Lung (tissue), 12 donors: ENCODE data around the gene TNIK. TPM values are rescaled to one million over a fixed set of nuclear protein-coding genes. Genes with fewer than 3 reads are reported as not detected.

Experiments
- ATAC-seq: fragments of 200-7000 bp; cut with Tn5 transposase; one replicate; pipeline ENCODE4 v1.9.1; 2020; ENCODE audit warnings: moderate number of reproducible peaks; ENCODE audit not compliant: insufficient read depth, low FRiP score
- DNase-seq, 3 donors: peaks; one replicate each; pipeline ENCODE4 v3.0.0-alpha.2; 2013 to 2017
- H3K27ac ChIP-seq, 2 donors: one replicate each; pipeline ENCODE4 v1.5.1; 2013; ENCODE audit warnings: mild to moderate bottlenecking in 2 of 2, moderate library complexity in 2 of 2, control low read depth in 1 of 2, inconsistent platforms in 1 of 2, low read depth in 1 of 2, low read length in 1 of 2
- H3K27me3 ChIP-seq, 3 donors: one replicate each; pipeline ENCODE4 v1.5.1; 2013; ENCODE audit warnings: low read length in 2 of 3; ENCODE audit not compliant: control insufficient read depth in 3 of 3, insufficient read depth in 3 of 3
- H3K36me3 ChIP-seq, 4 donors: one replicate each; pipeline ENCODE4 v1.5.1; 2013; ENCODE audit warnings: low read length in 4 of 4, mild to moderate bottlenecking in 1 of 4, moderate library complexity in 1 of 4; ENCODE audit not compliant: control insufficient read depth in 4 of 4, insufficient read depth in 4 of 4
- H3K4me1 ChIP-seq, 5 donors: one replicate each; pipeline ENCODE4 v1.5.1; 2013; ENCODE audit warnings: low read length in 5 of 5, mild to moderate bottlenecking in 2 of 5, moderate library complexity in 1 of 5; ENCODE audit not compliant: control insufficient read depth in 5 of 5, insufficient read depth in 5 of 5
- H3K4me3 ChIP-seq: one replicate; pipeline ENCODE4 v1.5.1; 2013; ENCODE audit warnings: mild to moderate bottlenecking, control low read depth, moderate library complexity
- H3K9ac ChIP-seq, 2 donors: one replicate each; pipeline ENCODE4 v1.5.1; 2013; ENCODE audit warnings: low read length in 2 of 2, control low read depth in 1 of 2; ENCODE audit not compliant: insufficient read depth in 1 of 2
- H3K9me3 ChIP-seq, 4 donors: one replicate each; pipeline ENCODE4 v1.5.1; 2013; ENCODE audit warnings: low read length in 3 of 4, mild to moderate bottlenecking in 1 of 4, moderate library complexity in 1 of 4; ENCODE audit not compliant: control insufficient read depth in 4 of 4, insufficient read depth in 3 of 4
- CTCF ChIP-seq: IDR thresholded peaks from 2 replicates; pipeline ENCODE4 v1.5.1; 2012; ENCODE audit warnings: mild to moderate bottlenecking; ENCODE audit errors: control extremely low read depth, extremely low read depth
- WGBS, 2 donors: extraction: QIAGEN DNeasy Blood & Tissue Kit; methylation state at CpG; one replicate each; pipeline ENCODE4 v1.1.7; 2013; 5-methylcytosine and 5-hydroxymethylcytosine counted together
- polyA plus RNA-seq, 2 donors: library from polyadenylated mRNA; stranded (reverse); fragments of 200-250 nt; gene quantifications; one replicate each; pipeline ENCODE4 v1.2.1, GENCODE V29; 2013
- total RNA-seq, 2 donors: library from RNA; depleted of rRNA in 1 of 2; stranded (reverse); fragments of >200 nt in 1 of 2; gene quantifications; one replicate each; pipeline ENCODE4 v1.2.1, GENCODE V29; 2014 to 2021
- donor health status: control.
- donor health status: control.
- donor health status: Bipolar disorder and iron deficiency.
- donor health status: healthy.
- donor health status: DM: yes; HTN: yes; CAD: no.

TNIK gene
- total and polyA plus RNA-seq, 4 donors, result 9.4 to 36.3 (median 14.3) TPM

- ATAC-seq, result no peak
- WGBS, 2 donors, result 96 to 98% methylated on average over 4 of the region's 4 CpGs
These were observed 349.5 kb downstream of the TNIK start for GRCh38 chr3:171110715-171111114.

GRCh38 chr3:171108066-171108465 is 352.1 kb downstream of the TNIK start:
- Histone ChIP-seq H3K4me3 (no peak overlapping the region), H3K36me3 (peaks cover 4 to 15% (median 9%) of the 10 kb centered on the region in 4 donors), H3K27ac (no peak overlapping the region), H3K9ac (no peak overlapping the region), H3K4me1 (no peaks in the 10 kb centered on the region), H3K27me3 (no peaks in the 10 kb centered on the region), H3K9me3 (peaks cover 0 to 1% (median 0%) of the 10 kb centered on the region in 4 donors)
- TF ChIP-seq CTCF, result no peak
- WGBS, 2 donors, result 70 to 71% methylated on average over 4 of the region's 4 CpGs
- ATAC-seq (no peak), DNase-seq (no peak)

More at GRCh38 chr3:171110715-171111114, 349.5 kb downstream of the TNIK start:
- no peak for TF ChIP-seq CTCF
- no peak for DNase-seq
- Histone ChIP-seq H3K9me3 (peaks cover 0 to 1% (median 0%) of the 10 kb centered on the region in 4 donors), H3K9ac (no peak overlapping the region), H3K36me3 (peaks cover 4 to 15% (median 9%) of the 10 kb centered on the region in 4 donors), H3K4me3 (no peak overlapping the region), H3K27me3 (no peaks in the 10 kb centered on the region), H3K4me1 (no peaks in the 10 kb centered on the region), H3K27ac (no peak overlapping the region)

GRCh38 chr3:171103185-171103584 is 357.0 kb downstream of the TNIK start:
- no peaks in the 10 kb centered on the region for H3K27me3 ChIP-seq
- ATAC-seq (no peak), DNase-seq (no peak)
- no peaks in the 10 kb centered on the region for H3K9me3 ChIP-seq
- H3K9ac ChIP-seq, result no peak overlapping the region
- H3K27ac ChIP-seq, result no peak overlapping the region
- 94 to 99% methylated on average over 1 of the region's 1 CpG for WGBS, 2 donors
- no peak overlapping the region for H3K4me3 ChIP-seq
- H3K36me3 ChIP-seq, result peaks cover 0 to 9% (median 4%) of the 10 kb centered on the region in 4 donors
- TF ChIP-seq CTCF, result no peak
- no peaks in the 10 kb centered on the region for H3K4me1 ChIP-seq
